Activated CD4-positive, alpha-beta T cell treated with anti-CD3 and anti-CD28 coated beads for 4 hours (primary cell): ENCODE data around the gene TSHZ1.

ENCODE experiments used
- DNase-seq, 2 donors: peaks; one replicate each; pipeline ENCODE4 v3.0.0-alpha.2; 2020

Gene TSHZ1

DNA sequence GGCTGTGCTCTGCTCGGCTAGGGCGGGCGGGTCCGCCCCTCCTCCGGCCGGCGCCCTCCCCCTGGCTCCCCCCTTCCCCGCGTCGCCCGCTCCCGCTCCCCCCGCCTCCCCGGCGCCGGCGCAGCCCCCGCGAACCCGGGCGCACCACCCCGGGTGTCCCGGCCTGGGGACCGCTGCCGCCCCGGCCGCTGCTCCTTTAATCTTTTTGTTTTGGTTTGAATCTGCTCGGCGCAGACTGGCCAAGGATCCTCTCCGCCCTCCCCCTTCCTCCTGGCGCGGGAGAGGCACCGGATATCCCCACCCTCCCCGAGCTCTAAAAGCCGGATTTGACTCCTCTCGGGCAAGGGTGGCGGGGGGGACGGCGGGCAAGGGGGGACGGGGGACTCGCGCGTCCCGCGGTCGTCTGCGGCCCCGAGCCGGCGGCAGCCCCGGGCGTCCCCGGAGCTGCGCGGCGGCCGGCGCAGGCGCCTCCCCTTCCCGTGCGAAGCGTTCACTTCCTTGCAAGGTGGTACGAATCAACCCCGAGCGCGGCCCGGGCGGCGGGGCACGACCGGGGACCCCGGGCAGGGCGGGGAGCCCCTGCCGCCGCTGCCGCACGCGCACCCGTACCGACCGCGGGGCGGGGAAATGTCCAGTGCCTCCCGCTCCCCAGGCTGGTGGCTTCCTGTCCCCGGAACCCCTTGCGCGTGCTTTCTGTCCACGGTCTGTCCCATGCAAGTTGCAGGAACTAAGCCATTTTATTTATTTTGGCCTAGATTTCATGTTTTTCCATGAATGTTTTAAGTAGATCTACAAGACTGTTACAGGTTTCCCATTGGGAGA lies 1.3 kb upstream of the TSHZ1 start, which contains the start of gene PTGR3:
TSS of gene PTGR3 (minus strand) at position 11 of the 822 bp plus-strand sequence. CDS start 81 bp downstream, outside the sequence.
- DNase-seq = peak; percentile 59 to 67

DNA sequence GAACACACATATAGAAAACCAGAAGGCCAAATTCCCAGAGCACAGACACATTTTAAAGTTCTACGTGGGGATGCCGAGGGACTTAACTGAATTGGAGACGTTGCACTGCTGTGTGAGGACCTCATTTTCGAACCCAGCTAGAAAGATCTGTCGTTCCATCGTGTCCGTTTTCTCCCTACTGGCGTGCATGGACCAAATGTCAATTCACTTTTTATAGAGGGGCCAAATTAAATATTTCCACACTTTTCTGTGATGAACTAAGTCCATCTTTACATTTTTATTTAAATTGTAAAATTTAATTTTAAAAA lies 692 bp upstream of the TSHZ1 start:
- no peak for DNase-seq

DNA sequence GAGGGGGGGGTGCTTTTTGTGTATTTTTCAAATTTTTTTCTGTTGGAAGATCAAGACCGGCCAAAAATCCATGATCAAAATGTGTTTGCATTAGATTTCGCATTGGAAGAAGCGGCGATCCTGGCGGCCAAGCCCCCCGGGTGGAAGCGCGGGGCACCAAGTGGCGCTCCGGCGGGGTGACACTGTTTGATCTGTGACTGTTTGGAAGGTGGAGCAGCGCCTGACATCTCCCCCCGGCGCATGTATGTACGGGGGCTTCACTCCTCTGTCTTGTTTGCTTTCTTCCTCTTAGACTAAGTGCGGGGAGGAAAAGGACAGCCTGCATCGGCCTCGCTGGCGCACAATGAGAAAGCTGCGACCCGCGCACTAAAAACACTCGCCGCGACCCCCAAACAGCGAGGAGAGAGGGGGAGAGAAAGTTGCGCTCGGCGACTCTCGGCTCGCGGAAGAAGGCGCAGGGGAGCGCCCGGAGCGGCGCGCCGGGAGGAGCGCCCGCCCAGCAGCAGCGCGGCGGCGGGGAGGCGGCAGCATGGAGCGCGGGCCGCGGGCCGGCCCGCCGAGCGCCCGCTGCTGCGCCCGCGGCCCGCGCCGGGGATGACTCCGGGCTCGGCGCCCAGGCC lies 515 bp downstream of the TSHZ1 start:
- peak in 1 of 2 donors; percentile 19 for DNase-seq

DNA sequence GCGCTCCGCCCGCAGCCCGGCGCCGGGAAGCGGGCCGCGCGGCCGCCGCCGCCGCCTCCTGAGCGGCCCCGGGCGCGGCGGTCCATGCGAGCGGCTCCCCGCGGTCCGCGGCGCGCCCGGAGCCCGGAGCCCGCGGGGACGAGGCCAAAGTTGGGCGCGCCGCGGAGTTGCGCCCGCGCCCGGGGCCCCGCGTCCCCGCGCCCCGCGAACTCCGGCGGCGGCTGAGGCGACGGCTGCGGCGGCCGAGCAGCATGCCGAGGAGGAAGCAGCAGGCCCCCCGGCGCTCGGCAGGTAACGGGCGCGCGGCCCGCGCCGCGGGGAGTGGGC lies 992 bp downstream of the TSHZ1 start:
- no peak for DNase-seq

DNA sequence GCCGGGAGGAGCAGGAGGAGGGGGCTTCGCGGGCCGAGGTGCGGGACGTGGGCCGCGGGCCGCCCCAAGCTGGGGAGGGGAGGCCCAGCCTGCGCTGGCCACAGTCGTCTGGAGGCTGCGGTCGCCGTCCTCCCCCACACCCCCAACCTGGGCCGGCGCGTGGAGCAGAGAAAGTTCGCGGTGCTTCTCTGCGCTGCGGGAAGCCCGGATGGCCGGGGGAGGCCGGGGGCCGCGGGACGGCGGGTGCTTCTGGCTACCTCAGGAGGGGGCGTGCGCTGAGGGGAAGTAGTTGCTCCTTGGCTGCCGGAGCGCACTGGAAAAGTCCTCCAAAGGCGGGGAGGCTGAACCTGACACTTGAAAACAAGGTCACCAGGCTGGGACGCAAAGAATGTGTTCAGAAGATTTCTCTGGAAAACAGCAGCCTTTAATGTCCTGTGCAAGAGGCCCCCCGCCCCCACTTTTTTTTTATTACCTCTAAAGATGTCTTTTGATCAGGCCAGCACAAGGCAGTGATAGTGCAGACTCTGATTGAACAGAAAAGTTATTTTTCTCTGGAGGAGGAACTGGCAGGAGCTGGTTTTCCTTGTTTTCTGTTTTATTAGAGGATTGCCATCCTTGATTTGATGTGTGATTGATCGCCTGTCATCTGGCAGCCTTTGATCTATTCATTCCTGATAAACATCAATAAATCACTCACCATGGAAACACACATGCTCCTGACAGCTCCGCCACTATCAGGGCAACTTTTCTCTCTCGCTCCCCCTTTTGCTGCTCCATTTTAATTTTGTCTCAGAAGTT lies 1.6 kb downstream of the TSHZ1 start:
- DNase-seq = peak in 1 of 2 donors; percentile 28

DNA sequence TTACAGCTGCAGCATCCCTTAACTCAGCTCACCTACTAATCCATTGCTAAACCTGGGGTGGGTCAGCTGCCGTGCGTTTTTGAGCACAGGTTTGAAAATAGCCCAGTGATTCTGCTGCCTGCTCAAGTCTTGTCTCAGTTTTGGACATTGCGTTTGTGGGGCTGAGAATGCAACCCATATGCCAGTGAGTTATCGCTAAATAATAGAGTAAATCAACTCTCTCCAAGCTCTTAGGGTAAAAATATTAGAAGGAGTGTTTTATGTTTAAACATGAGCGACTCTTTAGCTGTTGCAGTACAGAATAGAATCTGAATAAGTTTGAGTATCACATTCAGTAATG lies 2.1 kb downstream of the TSHZ1 start:
- no peak for DNase-seq

DNA sequence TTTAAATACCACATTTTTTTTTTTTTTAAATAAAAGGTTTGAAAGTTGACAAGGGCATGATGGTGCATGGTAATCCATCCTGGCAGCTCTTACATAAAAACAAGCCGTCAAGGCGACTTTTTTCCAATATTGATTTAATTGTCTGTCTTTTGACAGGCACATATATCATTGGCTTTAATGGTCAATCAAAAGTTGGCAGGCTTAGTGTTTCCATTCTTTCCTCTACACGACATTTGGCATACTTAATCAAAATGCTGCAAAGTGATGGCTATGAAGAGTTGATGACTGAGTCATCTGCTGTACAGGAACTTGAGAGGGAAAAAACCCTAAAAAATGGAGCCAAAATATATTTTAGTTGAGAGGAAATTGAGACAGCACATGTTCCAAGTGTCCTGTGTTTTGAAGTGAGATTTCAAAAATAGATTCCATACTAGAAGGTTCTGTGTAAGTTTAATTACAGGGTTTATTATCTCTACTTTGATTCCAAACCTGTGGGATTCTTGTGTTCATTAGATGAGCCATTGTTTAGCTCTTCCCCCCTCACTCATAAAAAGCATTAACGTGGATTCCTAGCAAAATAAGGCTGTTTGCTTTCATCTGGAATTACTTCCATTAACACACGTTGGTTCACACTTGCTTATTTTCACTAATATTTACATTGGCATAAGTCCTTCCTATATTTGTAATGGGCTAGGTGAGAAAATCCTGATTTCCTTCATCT lies 3.2 kb downstream of the TSHZ1 start:
- no peak for DNase-seq

DNA sequence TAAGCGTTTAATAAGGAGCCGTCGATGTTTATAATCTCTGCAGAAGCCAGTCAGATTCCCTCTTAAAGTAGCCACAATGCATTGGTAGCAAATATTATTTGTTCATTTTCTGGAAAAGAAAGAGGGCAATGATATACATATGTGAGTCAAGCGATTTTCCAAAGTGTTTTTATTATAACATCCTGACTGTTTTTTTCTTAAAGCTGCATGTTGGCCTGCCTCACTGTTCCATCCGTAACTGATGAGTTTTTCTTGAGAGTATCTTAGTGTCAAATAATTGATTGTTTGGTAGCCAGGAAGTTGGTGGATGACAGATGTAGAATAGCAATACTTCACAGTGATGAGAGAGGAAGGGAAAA lies 3.7 kb downstream of the TSHZ1 start:
- no peak for DNase-seq

DNA sequence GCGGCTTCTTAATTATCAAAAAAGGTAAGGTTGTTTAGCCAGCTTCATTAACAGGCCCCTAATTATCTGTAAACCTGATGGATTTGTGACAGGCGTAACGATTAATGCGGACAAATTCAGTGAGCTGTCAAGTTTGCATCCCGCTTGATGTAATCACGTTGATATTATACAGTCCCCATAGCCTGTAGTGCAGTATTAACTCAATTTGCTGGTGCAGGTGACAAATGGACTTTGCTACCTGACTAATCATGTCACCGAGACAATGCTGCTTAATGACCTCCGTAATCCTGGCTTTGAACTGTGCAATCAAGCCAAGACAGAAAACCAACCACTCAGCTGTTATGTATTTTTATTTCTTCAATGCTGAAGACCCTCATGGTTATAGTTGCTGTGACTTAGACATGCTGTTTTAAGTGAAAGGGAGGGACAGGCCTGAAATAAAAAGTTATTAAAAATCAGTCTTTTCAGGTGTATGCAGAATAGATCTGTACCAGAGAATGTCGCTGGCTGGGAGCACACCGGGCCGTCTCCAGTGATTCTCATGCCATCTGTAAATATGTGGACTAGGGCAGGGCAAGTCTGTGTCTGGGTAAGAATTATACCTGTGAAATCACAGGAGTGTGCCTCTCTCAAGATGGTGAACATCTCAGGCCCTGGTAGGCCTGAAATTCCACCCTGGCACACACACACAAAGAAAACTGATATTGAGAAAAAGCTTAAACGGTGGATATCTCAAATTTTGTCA lies 4.3 kb downstream of the TSHZ1 start:
- no peak for DNase-seq

DNA sequence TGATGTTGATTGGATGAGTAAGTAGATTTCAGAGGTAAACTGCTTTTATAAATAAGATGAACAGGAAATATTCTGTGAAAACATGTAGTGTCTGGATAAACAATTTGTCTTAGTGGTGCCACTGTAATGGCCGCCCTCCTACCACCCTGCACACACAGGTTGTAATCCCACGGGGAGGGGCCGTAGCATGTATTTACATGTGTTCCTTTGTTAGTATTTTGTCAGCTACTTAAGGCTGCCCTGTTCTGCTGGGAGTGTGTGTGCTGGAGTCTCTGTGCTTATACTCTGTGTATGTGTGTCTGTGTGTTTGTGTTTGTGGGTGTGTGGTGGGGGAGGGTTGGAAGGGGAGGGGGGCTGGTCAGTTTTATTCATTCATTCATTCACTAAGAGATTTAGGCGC lies 5.1 kb downstream of the TSHZ1 start:
- DNase-seq = no peak

DNA sequence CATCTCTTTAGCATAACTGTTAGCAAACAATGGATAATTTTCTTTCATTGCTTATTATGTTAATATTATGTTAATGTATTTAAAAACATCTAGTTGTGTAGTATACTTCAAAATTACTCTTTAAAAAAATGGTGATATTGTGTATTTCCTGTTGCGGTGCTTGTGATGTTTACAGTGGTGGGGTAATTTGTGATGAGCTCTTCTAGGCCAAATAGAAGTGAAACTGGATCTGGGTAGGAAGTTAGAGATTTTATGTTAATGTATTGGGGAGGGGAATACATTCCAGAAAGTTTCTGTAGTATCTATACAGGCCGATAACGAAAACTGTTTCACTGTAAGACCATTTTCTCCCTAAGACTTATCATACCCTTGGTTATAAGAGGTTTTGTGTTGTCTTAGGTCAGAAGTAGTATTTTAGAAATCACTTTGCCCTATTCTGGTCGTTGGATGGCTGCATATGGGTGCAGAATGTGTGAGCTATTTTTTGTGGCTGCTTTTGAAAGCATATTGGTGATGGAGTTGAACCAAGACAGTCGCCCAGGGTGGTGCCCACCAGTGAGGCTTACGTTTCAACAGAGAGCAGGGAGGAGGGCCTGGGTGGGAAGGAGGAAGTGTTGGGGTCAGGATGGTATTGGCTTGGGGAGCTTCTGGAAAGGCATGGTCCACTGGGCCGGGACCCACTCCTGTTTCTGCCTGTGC lies 5.8 kb downstream of the TSHZ1 start:
- no peak for DNase-seq

DNA sequence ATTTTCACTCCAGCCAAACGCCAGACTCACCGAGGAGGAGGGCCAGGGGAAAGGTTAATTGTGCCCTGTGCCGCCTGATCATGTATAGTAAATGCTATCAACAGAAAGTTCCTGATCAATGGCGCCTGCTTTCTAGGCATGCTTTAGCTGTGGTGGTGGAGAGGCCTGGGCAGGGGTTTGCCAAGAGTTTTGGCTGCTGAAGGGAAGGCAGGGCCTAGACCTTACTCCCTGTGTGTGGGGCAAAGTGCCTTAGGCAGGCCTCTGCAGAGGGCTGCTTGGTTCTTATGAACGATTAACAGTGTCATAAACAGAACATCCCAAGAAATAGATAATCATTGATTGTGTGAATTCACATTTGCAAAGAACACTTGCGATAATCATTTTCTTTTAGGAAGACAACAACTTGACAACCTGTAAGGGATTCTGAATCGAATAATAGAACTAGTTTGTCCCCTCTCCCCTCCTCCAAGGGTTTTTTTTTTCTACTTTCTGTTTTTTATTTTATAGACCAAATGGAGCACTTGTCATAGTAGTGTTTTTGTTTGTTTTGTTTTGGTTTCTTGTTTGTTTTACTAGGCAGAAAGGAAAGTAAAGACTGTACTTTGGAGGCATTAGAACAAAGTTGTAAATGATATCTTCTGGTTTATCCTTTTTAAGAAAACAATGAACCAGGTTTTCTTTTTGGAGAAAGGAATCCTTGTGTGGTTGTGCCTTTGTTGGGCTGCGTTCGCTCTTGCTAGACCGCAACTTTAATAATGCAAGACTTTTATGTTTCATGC lies 6.5 kb downstream of the TSHZ1 start:
- DNase-seq = no peak

DNA sequence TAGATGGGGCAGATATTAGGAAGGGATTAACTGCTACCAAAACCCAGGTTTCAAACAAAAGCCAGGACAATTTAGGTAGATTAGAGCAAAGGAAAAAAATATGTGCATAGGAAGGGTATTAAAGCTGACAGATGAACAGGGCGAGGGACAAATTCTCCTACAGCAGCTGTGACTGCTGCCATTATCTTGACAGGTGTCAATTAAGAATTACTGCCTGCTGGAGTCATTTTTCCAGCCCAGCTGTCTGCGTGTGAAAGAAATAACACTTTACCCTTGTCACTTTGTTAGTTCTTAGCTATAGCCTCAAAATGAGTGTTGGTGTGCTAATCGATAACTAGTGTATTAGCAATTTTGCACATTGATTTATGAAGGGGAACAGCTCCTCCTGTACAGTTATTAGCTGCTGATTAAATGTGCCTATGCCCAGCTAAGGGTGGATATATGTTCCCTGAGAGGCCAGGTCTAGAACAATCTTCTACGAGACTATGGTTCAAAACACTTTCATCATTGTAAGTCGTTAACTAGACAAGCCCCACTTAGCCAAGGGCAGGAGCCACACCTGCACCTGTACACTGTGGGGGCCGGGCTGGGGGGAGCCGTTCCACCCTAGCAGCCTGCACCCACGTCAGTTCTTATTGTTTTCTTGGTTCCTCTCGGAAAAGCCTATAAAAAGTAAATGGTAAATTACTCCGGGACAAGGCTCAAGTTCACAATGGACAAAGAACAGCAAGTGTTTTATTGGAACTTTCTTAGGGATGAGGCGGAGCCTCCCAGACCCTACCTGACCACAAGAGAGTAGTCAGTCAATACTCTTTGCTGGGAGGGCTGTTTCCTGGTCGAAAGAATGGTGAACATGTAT lies 7.7 kb downstream of the TSHZ1 start:
- DNase-seq = no peak

DNA sequence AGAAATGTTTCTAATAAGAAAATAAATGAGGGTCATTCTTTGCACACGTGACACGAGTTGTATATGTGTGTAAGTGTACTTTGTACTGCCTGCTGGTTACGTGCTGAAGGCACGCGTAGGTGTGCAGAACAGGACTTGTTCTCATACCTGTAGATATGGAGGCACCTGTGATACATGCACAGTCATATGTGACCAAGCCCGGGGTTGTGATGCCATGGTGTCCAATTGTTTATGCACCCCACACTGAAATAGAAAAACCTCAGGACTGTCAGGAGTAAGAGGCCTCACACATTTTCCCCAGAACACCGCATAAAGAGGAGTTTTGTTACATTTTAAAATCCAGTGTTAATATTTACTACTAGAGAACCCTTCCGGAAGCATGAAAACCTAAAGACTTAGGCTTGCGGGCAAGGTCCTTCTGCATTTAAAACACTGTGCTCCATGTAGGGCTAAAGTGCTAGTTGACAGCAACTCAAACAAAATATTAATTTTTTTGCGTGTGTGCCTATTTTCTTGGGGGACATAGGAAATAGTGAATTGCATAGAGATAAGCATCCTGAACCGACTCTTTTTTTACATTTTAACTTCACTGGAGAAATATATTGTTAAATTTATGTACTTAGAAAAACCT lies 9.3 kb downstream of the TSHZ1 start:
- no peak for DNase-seq

DNA sequence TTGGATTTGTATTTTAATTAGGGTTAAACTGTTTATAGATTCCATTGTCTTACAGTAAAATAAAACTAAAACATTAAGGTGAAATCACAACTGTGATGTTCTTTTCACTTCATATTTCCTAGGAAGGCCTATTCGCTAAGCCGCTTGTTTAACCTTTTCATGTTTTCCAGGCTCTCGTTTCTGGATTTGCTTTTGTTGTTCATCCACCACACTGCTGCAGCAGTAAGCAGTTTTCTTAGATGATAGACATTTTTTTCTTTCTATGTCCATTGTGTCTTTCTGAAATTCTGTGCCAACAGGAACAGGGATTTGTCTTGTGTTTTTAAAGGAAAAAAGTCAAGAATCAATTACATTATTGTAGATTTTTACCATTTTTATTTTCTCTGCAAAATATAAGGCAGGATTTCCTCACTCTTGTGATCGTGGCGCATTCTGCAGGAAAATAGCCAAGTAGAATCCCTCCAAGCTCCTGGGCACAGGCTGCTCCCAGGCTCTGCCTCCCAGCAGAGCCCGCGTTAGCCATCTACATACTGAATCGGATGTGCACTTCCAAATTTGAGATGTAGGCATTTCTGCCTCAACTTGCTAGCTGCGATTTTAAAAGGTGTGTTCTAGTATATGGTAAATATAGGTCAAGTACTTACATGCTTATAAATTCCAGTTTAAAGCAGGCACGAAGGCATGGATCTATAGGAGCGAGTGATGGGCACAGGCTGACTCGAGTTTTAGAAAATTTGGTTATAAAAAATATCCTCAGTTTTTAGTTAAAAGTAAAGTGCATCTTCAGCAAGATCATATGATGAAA lies 10.2 kb downstream of the TSHZ1 start:
- DNase-seq = no peak

DNA sequence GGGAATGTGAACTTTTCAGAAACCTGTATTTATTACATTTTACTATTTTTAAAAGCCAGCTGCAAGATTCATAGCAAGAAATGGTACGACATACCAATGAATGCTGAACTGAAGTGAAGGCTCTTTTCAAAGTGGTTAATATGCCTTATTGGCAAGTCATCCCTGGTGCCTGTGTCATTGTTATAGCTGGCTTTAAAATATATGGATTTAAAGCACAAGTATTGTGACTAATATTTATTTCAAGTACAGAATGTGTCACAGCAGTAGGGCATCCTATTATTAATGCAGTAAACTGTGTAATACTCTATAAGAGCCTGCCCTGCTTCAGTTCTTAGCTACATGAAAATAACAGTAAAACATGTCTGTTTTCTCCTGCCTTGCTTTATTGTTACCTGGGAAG lies 10.8 kb downstream of the TSHZ1 start:
- DNase-seq = no peak

DNA sequence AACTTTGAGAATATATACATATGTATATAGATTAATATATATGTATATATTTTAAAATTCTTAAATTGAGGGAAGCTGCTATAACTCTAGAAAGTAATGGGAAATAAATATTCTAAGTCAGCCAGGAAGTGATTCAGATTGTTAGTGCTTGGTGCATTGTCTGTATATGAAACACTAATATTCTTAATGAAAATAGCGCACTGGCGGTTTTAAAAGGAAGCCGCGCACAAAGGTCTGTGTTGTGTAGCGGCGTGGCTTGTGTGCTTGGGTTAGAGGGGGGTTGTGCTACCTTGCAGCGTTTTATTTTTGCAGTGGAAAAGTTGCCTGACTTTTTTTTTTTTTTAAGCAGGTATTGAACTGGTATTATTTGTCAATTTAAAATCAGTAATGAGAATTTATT lies 11.3 kb downstream of the TSHZ1 start:
- no peak for DNase-seq

DNA sequence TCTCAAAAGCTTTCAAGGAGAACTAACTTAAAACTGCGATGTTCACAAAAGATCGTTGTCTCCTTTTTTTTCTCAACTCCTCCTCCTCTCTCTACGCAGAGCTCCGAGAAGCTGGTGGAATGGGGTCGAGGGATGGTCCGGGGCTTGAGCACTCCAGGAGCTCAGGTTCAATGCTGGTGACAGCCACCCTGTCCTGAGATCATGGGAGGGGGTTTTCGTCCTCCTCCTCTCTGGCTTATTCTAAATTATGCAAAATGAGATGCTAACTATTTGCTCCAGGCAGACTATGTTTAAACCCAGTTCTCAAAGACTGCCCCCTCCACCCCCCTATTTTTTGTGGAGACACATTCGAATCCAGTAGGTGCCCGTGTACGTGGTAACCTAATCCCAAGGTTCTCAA lies 11.8 kb downstream of the TSHZ1 start:
- no peak for DNase-seq
